HepG2 (cell line): ENCODE data around the gene FAS.

Source experiments
- EP300 ChIP-seq, 3 experiments: sonication (generic) in 1 of 3; formaldehyde crosslinking in 1 of 3; IDR thresholded peaks; 2 replicates each; pipeline versions ENCODE4 v1.5.1 to v1.6.1; 2011 to 2020; ENCODE audit warnings: low read depth in 2 of 3, low read length in 2 of 3, borderline replicate concordance in 1 of 3, improper control_type of control experiment in 1 of 3, mild to moderate bottlenecking in 1 of 3, missing genetic modification reagents in 1 of 3, moderate library complexity in 1 of 3
- HNF4A ChIP-seq: sonication (generic); formaldehyde crosslinking; IDR thresholded peaks from 2 replicates; pipeline ENCODE4 v1.4.0; 2020; ENCODE audit warnings: missing genetic modification reagents
- NFYB ChIP-seq: sonication (generic); formaldehyde crosslinking; IDR thresholded peaks from 2 replicates; pipeline ENCODE4 v1.4.0; 2020; ENCODE audit warnings: missing genetic modification reagents
- ZNF326 ChIP-seq: sonication (generic); formaldehyde crosslinking; IDR thresholded peaks from 2 replicates; pipeline ENCODE4 v1.4.0; 2020; ENCODE audit warnings: missing genetic modification reagents, borderline replicate concordance
- ZNF652 ChIP-seq: IDR thresholded peaks from 2 replicates; pipeline ENCODE4 v1.6.1; 2016; ENCODE audit warnings: low read depth, borderline replicate concordance
- TF ChIP-seq, protein P1 (sequence below): sonication (generic); formaldehyde crosslinking; IDR thresholded peaks from 2 replicates; pipeline ENCODE4 v1.5.0; 2020; ENCODE audit warnings: mild to moderate bottlenecking, missing genetic modification reagents, moderate library complexity
- TF ChIP-seq, protein P2 (sequence below): sonication (generic); formaldehyde crosslinking; IDR thresholded peaks from 2 replicates; pipeline ENCODE4 v1.8.1; 2023; ENCODE audit warnings: mild to moderate bottlenecking, missing genetic modification reagents

DNA sequence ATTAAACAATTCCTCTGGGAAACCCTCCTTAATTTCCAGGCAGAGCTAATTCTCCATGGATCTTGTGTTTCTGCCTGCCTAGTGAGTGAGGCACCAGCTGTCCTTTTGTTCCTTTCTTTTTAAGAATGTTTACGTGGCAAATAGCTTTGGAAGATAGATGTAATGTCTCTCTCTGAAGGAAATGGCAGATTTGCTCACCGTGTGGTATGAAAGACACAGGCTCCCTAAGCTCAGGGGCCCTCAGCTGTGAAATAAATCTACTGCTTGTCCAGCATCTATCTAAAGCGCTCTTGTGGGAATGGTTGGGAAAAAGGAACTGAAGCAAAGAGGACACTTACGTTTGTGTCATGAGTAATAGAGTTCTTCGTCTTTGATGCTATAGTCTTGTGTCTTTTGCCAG lies 64.6 kb downstream of the FAS start:
- TF ChIP-seq, protein P1, sequence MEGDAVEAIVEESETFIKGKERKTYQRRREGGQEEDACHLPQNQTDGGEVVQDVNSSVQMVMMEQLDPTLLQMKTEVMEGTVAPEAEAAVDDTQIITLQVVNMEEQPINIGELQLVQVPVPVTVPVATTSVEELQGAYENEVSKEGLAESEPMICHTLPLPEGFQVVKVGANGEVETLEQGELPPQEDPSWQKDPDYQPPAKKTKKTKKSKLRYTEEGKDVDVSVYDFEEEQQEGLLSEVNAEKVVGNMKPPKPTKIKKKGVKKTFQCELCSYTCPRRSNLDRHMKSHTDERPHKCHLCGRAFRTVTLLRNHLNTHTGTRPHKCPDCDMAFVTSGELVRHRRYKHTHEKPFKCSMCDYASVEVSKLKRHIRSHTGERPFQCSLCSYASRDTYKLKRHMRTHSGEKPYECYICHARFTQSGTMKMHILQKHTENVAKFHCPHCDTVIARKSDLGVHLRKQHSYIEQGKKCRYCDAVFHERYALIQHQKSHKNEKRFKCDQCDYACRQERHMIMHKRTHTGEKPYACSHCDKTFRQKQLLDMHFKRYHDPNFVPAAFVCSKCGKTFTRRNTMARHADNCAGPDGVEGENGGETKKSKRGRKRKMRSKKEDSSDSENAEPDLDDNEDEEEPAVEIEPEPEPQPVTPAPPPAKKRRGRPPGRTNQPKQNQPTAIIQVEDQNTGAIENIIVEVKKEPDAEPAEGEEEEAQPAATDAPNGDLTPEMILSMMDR (CRISPR knock-in tag) = no peak
- no peak for TF ChIP-seq ZNF652 (CRISPR knock-in tag)
- TF ChIP-seq ZNF326 (CRISPR knock-in tag) = no peak
- TF ChIP-seq NFYB (CRISPR knock-in tag) = no peak
- no peak for TF ChIP-seq EP300 (IDR thresholded peaks at IDR 0.05; ENCODE audit: low read depth in 2 of 2, low read length in 2 of 2)
- TF ChIP-seq EP300 (CRISPR knock-in tag; IDR thresholded peaks at IDR 0.05; ENCODE audit: borderline replicate concordance) = no peak
- no peak for TF ChIP-seq HNF4A (CRISPR knock-in tag)
- TF ChIP-seq, protein P2, sequence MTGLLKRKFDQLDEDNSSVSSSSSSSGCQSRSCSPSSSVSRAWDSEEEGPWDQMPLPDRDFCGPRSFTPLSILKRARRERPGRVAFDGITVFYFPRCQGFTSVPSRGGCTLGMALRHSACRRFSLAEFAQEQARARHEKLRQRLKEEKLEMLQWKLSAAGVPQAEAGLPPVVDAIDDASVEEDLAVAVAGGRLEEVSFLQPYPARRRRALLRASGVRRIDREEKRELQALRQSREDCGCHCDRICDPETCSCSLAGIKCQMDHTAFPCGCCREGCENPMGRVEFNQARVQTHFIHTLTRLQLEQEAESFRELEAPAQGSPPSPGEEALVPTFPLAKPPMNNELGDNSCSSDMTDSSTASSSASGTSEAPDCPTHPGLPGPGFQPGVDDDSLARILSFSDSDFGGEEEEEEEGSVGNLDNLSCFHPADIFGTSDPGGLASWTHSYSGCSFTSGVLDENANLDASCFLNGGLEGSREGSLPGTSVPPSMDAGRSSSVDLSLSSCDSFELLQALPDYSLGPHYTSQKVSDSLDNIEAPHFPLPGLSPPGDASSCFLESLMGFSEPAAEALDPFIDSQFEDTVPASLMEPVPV (CRISPR knock-in tag) = no peak
